Ectodermal cell (in vitro differentiated cells): ENCODE measurements around the gene SHC4.
"Not testable (repeated sequence)": the region's sequence is repeated elsewhere in the genome, so short reads cannot be mapped to it uniquely, and the experiment has no call there.

Source experiments
- H3K27ac ChIP-seq: 2 replicates; pipeline ENCODE4 v1.7.0; 2013; ENCODE audit warnings: mild to moderate bottlenecking, low read depth, low read length; ENCODE audit not compliant: insufficient read depth, poor library complexity, severe bottlenecking
- H3K27me3 ChIP-seq: 2 replicates; pipeline ENCODE4 v1.7.0; 2013; ENCODE audit warnings: mild to moderate bottlenecking, low read length; ENCODE audit not compliant: insufficient read depth, control insufficient read depth, poor library complexity, severe bottlenecking
- H3K36me3 ChIP-seq: one replicate; pipeline ENCODE4 v1.7.0; 2013; ENCODE audit warnings: low read length; ENCODE audit not compliant: control insufficient read depth, insufficient read depth
- H3K4me1 ChIP-seq: one replicate; pipeline ENCODE4 v1.7.0; 2013; ENCODE audit warnings: low read length; ENCODE audit not compliant: control insufficient read depth, insufficient read depth
- H3K4me3 ChIP-seq: 2 replicates; pipeline ENCODE4 v1.7.0; 2013; ENCODE audit warnings: low read depth, low read length, control low read depth; ENCODE audit not compliant: insufficient read depth
- H3K9me3 ChIP-seq: 2 replicates; pipeline ENCODE4 v1.7.0; 2013; ENCODE audit warnings: mild to moderate bottlenecking, low read length, moderate library complexity; ENCODE audit not compliant: control insufficient read depth
- WGBS, 2 experiments: methylation state at CpG; one replicate each; pipeline ENCODE4 v1.1.7; 2013; ENCODE audit warnings: missing lambda C conversion rate in 2 of 2; 5-methylcytosine and 5-hydroxymethylcytosine counted together

SHC4 gene

DNA sequence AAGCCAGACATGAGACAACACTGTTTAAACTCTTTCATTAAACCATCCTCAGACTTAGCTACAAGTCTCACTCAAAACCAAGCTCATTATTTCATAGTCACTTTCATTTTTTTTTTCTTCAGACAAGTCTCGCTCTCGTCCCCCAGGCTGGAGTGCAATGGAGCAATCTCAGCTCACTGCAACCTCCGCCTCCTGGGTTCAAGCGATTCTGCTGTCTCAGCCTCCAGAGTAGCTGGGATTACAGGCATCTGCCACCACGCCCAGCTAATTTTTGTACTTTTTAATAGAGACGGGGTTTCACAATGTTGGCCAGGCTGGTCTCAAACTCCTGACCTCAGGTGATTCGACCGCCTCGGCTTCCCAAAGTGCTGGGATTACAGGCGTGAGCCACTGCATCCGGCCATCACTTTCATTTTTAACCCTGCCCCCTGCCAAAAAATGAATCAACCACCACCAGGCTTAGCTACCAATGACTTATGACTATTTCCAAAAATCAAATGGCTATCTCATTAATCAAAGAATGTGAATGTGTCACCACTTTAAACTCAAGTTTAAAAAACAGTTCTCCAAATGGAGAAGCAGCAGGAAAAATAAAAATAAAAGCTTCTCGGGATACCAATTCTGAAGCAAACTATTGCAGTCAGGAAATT is 173.1 kb downstream of the SHC4 start:
- H3K27me3 ChIP-seq, H3K27ac ChIP-seq, H3K4me1 ChIP-seq, H3K4me3 ChIP-seq, H3K9me3 ChIP-seq: not testable (repeated sequence)
- WGBS, 2 experiments, result 94 to 95% methylated on average over 12 of the region's 12 CpGs
- H3K36me3 ChIP-seq, result peaks cover 20% of the 10 kb centered on the region

DNA sequence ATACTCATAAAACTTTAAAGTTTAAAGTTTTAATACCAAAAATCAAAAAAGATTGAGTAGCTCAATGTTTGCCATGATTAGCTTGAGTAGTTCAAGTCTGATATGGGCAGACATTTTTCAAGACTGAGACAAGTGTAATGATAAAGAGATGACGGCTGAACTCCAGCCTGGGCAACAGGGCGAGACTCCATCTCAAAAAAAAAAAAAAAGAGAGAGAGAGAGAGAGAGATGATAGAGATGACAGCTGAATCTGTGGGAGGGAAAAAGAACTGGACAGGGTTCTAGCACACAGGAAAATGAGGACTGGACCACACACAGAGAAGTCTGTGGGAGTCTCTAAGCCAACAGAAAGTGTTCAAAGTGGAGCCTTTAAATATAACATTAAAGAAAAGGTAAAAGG is 178.0 kb downstream of the SHC4 start:
- no peaks in the 10 kb centered on the region for H3K9me3 ChIP-seq
- 93 to 96% methylated on average over 2 of the region's 2 CpGs for WGBS, 2 experiments
- H3K4me3 ChIP-seq, result no peak overlapping the region
- no peaks in the 10 kb centered on the region for H3K4me1 ChIP-seq
- H3K27ac ChIP-seq, result no peak overlapping the region
- peaks cover 16% of the 10 kb centered on the region for H3K36me3 ChIP-seq
- H3K27me3 ChIP-seq, result no peaks in the 10 kb centered on the region

DNA sequence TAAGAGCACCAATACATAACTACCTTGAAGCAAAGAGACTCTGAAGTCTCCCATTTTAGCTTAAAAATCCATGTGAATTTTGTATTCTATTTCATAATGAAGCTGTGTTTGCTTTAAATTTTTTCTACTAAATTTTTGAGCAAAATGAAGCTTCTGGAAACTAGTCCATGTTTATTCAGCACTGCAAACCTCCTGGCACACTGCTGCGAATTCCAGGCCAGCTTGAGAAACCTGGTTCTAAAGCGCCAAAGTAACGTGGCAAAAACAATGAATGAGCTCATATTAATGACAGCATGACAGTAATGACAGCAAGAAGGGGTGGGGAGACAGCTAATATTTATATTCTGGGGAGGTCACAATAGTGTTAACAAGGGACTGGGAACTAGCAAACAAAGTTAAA is 178.5 kb downstream of the SHC4 start:
- H3K27me3 ChIP-seq, result no peaks in the 10 kb centered on the region
- H3K27ac ChIP-seq, result no peak overlapping the region
- H3K9me3 ChIP-seq, result no peaks in the 10 kb centered on the region
- no peaks in the 10 kb centered on the region for H3K4me1 ChIP-seq
- H3K36me3 ChIP-seq, result peaks cover 16% of the 10 kb centered on the region
- WGBS, 2 experiments, result 92 to 97% methylated on average over 3 of the region's 3 CpGs
- no peak overlapping the region for H3K4me3 ChIP-seq

DNA sequence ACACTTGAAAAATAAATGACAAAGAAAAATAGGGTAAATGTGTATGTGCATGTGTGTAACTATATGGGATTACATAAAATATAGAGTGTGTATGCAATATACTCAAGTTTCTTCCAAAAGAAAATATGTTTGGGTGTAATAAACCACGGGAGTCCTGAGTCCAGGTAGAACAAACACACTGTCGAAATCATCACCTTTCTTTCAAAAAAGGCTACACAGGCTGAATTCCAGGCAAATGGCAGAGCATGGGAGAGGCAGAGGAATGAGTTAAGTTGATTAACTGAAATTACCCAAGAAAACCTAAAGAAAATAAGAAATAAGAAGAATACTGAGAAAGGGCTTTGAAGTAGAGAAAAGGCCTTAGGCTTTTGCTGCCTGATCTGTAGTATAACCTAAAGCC is 179.0 kb downstream of the SHC4 start:
- 97 to 100% methylated on average over 2 of the region's 2 CpGs for WGBS, 2 experiments
- H3K36me3 ChIP-seq, result peaks cover 16% of the 10 kb centered on the region
- no peaks in the 10 kb centered on the region for H3K9me3 ChIP-seq
- H3K27ac ChIP-seq, result no peak overlapping the region
- no peak overlapping the region for H3K4me3 ChIP-seq
- no peaks in the 10 kb centered on the region for H3K27me3 ChIP-seq
- no peaks in the 10 kb centered on the region for H3K4me1 ChIP-seq

DNA sequence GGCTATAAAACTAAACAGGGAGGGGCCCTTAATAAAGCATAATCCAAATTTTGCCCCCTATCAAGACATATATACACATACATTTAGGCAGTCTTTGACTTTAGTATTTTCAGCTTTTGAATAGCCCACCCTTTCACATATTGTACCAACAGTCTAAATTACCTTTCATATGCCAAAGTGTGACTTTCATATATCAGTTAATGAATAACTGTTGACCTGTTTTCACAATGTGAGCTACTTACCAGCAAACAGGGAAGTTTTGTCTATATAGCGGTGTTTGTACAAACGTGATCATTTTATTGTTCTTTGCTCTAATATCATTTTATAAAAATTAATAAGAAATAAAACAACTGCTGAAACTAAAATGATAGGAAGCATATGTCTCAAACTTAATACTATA is 180.8 kb downstream of the SHC4 start:
- no peaks in the 10 kb centered on the region for H3K9me3 ChIP-seq
- H3K4me3 ChIP-seq, result no peak overlapping the region
- peaks cover 10% of the 10 kb centered on the region for H3K36me3 ChIP-seq
- WGBS, 2 experiments, result 100% methylated on average over 2 of the region's 2 CpGs; no CpG with 5 or more reads in 1 of the 2 experiments
- H3K4me1 ChIP-seq, result no peaks in the 10 kb centered on the region
- no peak overlapping the region for H3K27ac ChIP-seq
- H3K27me3 ChIP-seq, result no peaks in the 10 kb centered on the region

DNA sequence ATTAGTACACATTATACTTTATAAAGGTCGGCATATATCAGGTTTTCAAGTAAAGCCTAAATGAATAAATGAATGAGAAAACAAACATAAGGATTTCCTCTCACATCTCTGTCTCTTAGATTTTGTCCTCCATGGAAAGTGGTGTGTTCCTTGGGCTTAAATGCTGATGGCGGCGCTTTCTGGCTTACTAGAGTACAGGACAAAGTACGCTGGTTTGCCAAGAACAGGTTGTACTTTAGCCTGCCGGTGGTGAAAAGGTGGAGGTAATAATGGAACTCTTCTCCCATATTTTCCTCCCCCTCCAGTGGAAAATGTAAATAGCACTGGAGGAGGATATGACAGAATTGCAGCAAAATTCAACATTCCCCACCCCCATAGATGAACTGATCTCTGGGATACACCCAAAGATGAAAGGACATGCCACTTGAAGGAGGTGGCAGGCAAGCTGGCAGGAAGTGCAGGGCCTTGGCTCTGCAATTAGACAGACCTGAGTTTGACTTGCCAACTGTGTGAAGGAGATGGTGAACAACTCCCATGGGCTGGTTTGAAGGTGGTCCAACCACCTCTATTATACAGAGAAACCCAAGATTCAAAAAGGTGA is 182.1 kb downstream of the SHC4 start:
- Histone ChIP-seq H3K9me3 (no peaks in the 10 kb centered on the region), H3K36me3 (peaks cover 10% of the 10 kb centered on the region), H3K27me3 (no peaks in the 10 kb centered on the region), H3K4me3 (no peak overlapping the region), H3K27ac (no peak overlapping the region), H3K4me1 (no peaks in the 10 kb centered on the region)
- 98% methylated on average over 3 of the region's 5 CpGs; no CpG with 5 or more reads in 1 of the 2 experiments for WGBS, 2 experiments

DNA sequence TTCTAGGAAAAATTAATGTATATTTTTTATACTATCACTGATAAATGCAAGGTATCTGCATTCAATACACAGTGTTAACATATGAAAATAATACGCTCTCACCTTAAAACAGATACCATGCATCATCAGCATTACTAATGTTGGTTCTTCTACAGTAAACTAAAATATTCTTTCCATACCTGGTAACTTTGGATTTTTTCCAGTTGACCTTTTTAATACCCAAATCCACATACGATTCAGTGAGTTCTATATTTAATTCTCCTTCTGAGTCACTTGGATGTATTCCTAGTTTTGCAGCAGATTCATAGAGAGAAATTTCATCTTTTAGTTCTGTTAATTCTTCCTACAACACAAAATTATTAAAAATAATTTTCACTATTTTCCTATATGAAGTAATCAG is 182.7 kb downstream of the SHC4 start:
- no peak overlapping the region for H3K27ac ChIP-seq
- peaks cover 10% of the 10 kb centered on the region for H3K36me3 ChIP-seq
- 91 to 94% methylated on average over 2 of the region's 2 CpGs for WGBS, 2 experiments
- H3K9me3 ChIP-seq, result no peaks in the 10 kb centered on the region
- no peak overlapping the region for H3K4me3 ChIP-seq
- H3K27me3 ChIP-seq, result no peaks in the 10 kb centered on the region
- H3K4me1 ChIP-seq, result no peaks in the 10 kb centered on the region

DNA sequence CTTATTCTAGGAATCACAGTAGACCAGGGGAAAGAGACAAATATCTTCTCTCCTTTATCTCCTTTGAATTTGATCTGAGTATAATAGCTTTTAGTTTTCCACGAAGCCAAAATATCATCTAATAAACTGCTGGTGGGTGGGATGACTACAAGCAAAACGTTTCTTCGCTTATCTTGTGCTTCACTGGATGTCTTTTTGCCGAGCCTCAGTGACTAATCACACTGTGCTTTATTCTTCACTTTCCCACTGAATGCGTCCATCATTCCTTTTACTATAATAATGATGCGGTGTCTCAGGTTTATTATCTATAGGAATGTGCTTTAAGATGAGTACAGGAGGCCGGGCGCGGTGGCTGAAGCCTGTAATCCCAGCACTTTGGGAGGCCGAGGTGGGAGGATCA is 185.4 kb downstream of the SHC4 start:
- Histone ChIP-seq H3K27me3 (no peaks in the 10 kb centered on the region), H3K36me3 (peaks cover 10% of the 10 kb centered on the region), H3K27ac (no peak overlapping the region), H3K9me3 (no peaks in the 10 kb centered on the region), H3K4me1 (no peaks in the 10 kb centered on the region), H3K4me3 (no peak overlapping the region)
- 95 to 97% methylated on average over 8 to 10 of the region's 10 CpGs for WGBS, 2 experiments

DNA sequence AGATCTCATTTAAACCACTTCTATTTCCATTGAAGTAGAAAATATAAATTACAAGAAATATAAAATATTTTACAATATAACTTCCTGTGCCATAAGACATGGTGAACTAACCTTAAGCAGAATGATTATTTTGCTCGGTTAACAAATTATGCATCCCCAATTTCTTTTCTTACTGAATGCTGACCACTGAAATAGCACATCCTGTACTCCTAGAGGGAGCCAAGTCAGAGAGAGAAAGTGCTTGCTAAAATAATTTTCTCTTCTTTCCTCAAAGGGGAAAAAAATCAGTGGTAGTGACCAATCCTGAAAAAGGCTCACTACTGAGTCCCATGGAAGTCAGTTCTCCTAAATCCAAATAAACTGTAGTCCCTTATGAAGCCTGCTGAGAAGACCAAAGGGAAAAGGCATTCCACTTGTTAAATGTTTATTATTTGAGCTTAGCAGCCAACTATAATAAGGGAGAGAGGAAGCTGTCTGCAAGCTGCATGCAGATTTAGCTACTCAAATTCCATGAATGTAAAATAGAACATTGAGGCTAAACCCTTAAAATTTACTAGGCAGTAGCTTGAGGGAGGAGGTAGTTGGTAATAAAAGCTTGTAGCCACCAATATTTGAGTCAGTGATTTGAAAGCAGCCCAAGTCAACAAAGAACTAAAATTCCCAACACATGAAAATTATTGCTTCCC is 185.9 kb downstream of the SHC4 start:
- H3K4me1 ChIP-seq, result no peaks in the 10 kb centered on the region
- H3K9me3 ChIP-seq, result no peaks in the 10 kb centered on the region
- 88 to 97% methylated on average over 1 of the region's 1 CpG for WGBS, 2 experiments
- peaks cover 10% of the 10 kb centered on the region for H3K36me3 ChIP-seq
- no peak overlapping the region for H3K4me3 ChIP-seq
- H3K27me3 ChIP-seq, result no peaks in the 10 kb centered on the region
- H3K27ac ChIP-seq, result no peak overlapping the region

DNA sequence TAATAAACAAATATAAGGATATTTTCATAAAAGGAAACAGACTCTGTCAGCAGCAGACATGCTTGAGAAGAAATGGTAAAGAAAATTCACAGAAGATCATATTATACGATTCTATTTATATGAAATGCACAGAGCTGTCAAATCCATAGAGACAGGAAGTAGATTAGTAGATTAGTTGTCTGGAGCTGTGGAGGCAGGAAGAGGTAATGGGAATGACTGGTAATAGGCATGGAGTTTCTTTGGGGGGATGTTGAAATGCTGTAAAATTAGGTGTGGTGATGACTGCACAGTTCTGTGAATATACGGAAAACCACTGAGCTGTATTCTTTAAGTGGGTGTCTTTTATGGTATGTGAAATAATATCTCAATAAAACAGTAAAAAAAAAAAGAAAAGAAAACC is 188.2 kb downstream of the SHC4 start:
- 90 to 100% methylated on average over 1 to 2 of the region's 2 CpGs for WGBS, 2 experiments
- Histone ChIP-seq H3K4me3 (no peak overlapping the region), H3K36me3 (no peaks in the 10 kb centered on the region)

More for the DNA sequence above, 188.2 kb downstream of the SHC4 start:
- H3K9me3 ChIP-seq, result no peaks in the 10 kb centered on the region
- H3K27me3 ChIP-seq, result no peaks in the 10 kb centered on the region
- H3K27ac ChIP-seq, result no peak overlapping the region
- no peaks in the 10 kb centered on the region for H3K4me1 ChIP-seq
